BLaER1 treated with 17β-estradiol and CSF1 and Interleukin-3, amounts not matched to agents 10 nM and 100 nM (cell line): ENCODE results near the gene TNS4.
A peak's percentile ranks its signal among the peaks of the same experiment; 100 is the strongest.

ENCODE experiments used
- H3K27ac ChIP-seq, 11 experiments: shearing (Covaris generic); formaldehyde crosslinking; 2 replicates each; pipeline ENCODE4 v1.8.1; 2022
- H3K27me3 ChIP-seq, 11 experiments: shearing (Covaris generic); formaldehyde crosslinking; 2 replicates each; pipeline ENCODE4 v1.8.1; 2022
- H3K36me3 ChIP-seq, 11 experiments: shearing (Covaris generic); formaldehyde crosslinking; 2 replicates each; pipeline ENCODE4 v1.8.1; 2022
- H3K4me1 ChIP-seq, 10 experiments: shearing (Covaris generic); formaldehyde crosslinking; 2 replicates each; pipeline ENCODE4 v1.8.1; 2022
- H3K4me2 ChIP-seq, 11 experiments: shearing (Covaris generic); formaldehyde crosslinking; 2 replicates each; pipeline ENCODE4 v1.8.1; 2022
- H3K4me3 ChIP-seq, 10 experiments: shearing (Covaris generic); formaldehyde crosslinking; 2 replicates each; pipeline ENCODE4 v1.8.1; 2022
- H3K9ac ChIP-seq, 11 experiments: shearing (Covaris generic); formaldehyde crosslinking; 2 replicates each; pipeline ENCODE4 v1.8.1; 2022
- H3K9me3 ChIP-seq, 11 experiments: shearing (Covaris generic); formaldehyde crosslinking; replicated peaks in 1 of 11; 2 replicates each; pipeline ENCODE4 v1.8.1; 2022
- H4K20me1 ChIP-seq, 11 experiments: shearing (Covaris generic); formaldehyde crosslinking; 2 replicates each; pipeline ENCODE4 v1.8.1; 2022
- Cebpa-rat ChIP-seq, 11 experiments: shearing (Covaris generic); IDR thresholded peaks; 2 replicates each; pipeline ENCODE4 v1.8.1; 2022

TNS4 gene

GRCh38 chr17:40496170-40496569 lies 5.3 kb downstream of the TNS4 start:
- H3K36me3 ChIP-seq: no peaks in the 10 kb centered on the region
- H3K27me3 ChIP-seq: peaks cover 0 to 17% (median 7%) of the 10 kb centered on the region in 11 experiments; a peak in 13 of 22 replicates
- H3K27ac ChIP-seq: no peak overlapping the region
- TF ChIP-seq Cebpa-rat (IDR thresholded peaks at IDR 0.05): no peak
- H4K20me1 ChIP-seq: no peaks in the 10 kb centered on the region
- H3K9me3 ChIP-seq: no peaks in the 10 kb centered on the region
- H3K9ac ChIP-seq: no peak overlapping the region
- no peak overlapping the region for H3K4me3 ChIP-seq
- H3K4me1 ChIP-seq: peaks cover 6 to 41% (median 28%) of the 10 kb centered on the region in 10 experiments; a peak in 19 of 20 replicates
- H3K4me2 ChIP-seq: peak overlapping the region in 5 of 11 experiments; percentile 17 to 42 (median 30); a peak in 4 of 22 replicates

DNA sequence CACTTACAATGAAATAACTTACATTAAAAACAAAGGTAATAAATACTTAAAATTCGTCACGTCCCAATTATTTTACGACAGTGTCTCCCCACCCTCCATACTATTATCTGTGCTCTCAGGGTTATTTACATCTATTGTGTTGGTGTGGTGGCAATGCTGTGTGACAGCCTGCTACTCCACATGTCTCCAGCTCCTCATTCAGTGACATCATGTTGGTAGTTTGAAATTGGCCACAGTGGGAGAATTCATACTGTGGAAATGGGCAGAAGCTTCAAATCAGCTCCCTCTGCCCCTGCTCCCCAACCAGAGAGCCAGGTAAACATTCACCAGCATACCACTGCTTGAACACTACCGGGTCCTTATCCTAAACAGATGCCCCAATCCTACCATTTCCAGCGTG lies 6.3 kb downstream of the TNS4 start:
- no peak for TF ChIP-seq Cebpa-rat (IDR thresholded peaks at IDR 0.05)
- no peaks in the 10 kb centered on the region for H3K9me3 ChIP-seq
- peaks cover 14 to 49% (median 36%) of the 10 kb centered on the region in 10 experiments for H3K4me1 ChIP-seq
- H3K27me3 ChIP-seq: peaks cover 0 to 15% (median 7%) of the 10 kb centered on the region in 11 experiments; a peak in 13 of 22 replicates
- H3K36me3 ChIP-seq: no peaks in the 10 kb centered on the region
- H3K27ac ChIP-seq: no peak overlapping the region
- H3K4me2 ChIP-seq: no peak overlapping the region
- no peak overlapping the region for H3K4me3 ChIP-seq
- H3K9ac ChIP-seq: no peak overlapping the region
- H4K20me1 ChIP-seq: no peaks in the 10 kb centered on the region

GRCh38 chr17:40493697-40494096 lies 7.7 kb downstream of the TNS4 start:
- Histone ChIP-seq H3K4me2 (no peak overlapping the region), H4K20me1 (no peaks in the 10 kb centered on the region), H3K4me1 (peaks cover 19 to 50% (median 39%) of the 10 kb centered on the region in 10 experiments), H3K27ac (no peak overlapping the region), H3K9me3 (no peaks in the 10 kb centered on the region), H3K9ac (no peak overlapping the region), H3K4me3 (no peak overlapping the region), H3K36me3 (no peaks in the 10 kb centered on the region), H3K27me3 (0 out of 22 replicates have a peak, but pooled peaks cover 0 to 3% (median 0%) of the 10 kb centered on the region in 11 experiments)
- TF ChIP-seq Cebpa-rat (IDR thresholded peaks at IDR 0.05): no peak

DNA sequence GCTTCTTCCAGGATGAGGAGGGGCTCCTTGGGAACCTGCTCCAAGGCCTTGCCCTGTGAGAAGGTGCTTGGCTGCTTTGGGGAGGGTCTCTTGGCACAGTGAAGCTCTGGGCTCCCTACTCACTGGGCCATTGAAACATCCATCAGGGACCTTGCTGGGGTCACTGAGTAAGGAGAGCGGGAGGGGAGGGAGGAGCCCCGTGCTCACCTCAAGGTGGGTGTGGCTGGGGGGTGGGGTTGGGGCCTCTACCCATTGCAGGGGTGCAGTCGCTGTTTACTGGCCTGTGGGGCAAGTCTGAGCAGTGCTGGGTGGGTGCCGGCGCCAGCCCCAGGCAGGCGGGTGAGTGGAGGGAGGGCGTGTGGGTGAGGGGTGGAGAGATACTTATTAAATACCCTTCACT lies 9.9 kb downstream of the TNS4 start:
- no peak overlapping the region for H3K27ac ChIP-seq
- no peak overlapping the region for H3K4me3 ChIP-seq
- H3K4me2 ChIP-seq: peak overlapping the region in 3 of 11 experiments; percentile 81 to 92 (median 88); a peak in 1 of 22 replicates
- no peaks in the 10 kb centered on the region for H3K27me3 ChIP-seq
- H3K4me1 ChIP-seq: peaks cover 27 to 52% (median 40%) of the 10 kb centered on the region in 10 experiments
- H3K36me3 ChIP-seq: no peaks in the 10 kb centered on the region
- H3K9ac ChIP-seq: no peak overlapping the region
- H3K9me3 ChIP-seq: no peaks in the 10 kb centered on the region
- TF ChIP-seq Cebpa-rat (IDR thresholded peaks at IDR 0.05): no peak
- H4K20me1 ChIP-seq: no peaks in the 10 kb centered on the region

DNA sequence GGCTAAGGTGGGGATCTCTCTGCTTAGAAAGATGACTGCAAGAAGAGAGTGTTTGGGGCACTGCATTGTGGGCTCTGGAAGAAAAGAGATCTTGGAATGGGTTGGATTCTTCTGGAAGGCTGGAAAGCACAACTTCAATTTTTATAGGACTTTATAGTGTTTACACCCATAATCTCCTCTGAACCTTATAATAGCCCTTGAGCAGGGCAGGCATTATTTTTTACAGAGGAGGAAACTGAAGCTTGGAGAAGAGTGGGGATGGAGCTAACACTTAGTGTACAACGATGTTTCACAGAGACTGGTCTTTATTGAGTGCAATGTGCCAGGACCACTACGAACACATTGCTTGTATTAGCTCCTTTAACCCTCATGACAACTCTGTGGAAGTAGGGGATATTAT lies 10.4 kb downstream of the TNS4 start:
- Histone ChIP-seq H4K20me1 (no peaks in the 10 kb centered on the region), H3K9ac (no peak overlapping the region), H3K36me3 (no peaks in the 10 kb centered on the region), H3K27me3 (no peaks in the 10 kb centered on the region), H3K4me3 (no peak overlapping the region), H3K9me3 (no peaks in the 10 kb centered on the region), H3K4me2 (peak overlapping the region; percentile 51 to 92 (median 76); a peak in 20 of 22 replicates), H3K4me1 (peaks cover 32 to 54% (median 43%) of the 10 kb centered on the region in 10 experiments), H3K27ac (peak overlapping the region in 1 of 11 experiments; percentile 39; a peak in 1 of 22 replicates)
- TF ChIP-seq Cebpa-rat (IDR thresholded peaks at IDR 0.05): no peak

DNA sequence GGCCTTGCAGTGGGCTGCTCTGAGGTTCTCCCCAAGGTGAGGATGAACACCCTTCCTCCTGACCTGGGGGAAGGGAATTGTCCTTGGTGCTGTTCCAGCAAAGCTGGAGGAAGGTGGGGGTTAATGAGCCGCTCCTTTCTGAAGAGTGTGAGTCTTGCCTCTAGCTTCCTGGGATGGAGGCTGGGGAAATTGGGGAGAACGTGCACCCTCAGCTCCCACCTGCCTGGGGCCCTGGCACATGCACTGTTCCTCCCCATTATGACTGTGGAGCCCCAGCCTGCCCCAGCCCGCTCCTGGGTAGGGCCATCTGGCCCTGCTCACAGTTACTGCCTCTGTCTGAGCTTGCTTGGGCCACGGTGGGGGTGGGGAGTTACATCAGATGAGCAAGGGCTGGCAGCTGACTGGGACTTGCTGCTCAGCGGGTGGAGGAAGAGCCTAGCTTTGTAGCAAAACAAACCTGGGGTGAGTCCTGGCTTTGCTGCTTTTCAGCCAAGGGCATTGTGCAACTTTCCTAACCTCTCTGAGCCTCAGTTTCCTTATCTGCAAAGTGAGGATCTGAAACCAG lies 11.1 kb downstream of the TNS4 start:
- Histone ChIP-seq H3K4me1 (peaks cover 28 to 56% (median 45%) of the 10 kb centered on the region in 10 experiments), H4K20me1 (no peaks in the 10 kb centered on the region), H3K4me3 (no peak overlapping the region), H3K27ac (peak overlapping the region in 8 of 11 experiments; percentile 1 to 51 (median 35); a peak in 12 of 22 replicates), H3K27me3 (no peaks in the 10 kb centered on the region), H3K4me2 (peak overlapping the region; percentile 51 to 92 (median 76)), H3K9me3 (no peaks in the 10 kb centered on the region), H3K36me3 (no peaks in the 10 kb centered on the region), H3K9ac (peak overlapping the region in 4 of 11 experiments; percentile 7 to 51 (median 35); a peak in 7 of 22 replicates)
- peak in 2 of 11 experiments; percentile 21 to 34; a peak in 2 of 22 replicates for TF ChIP-seq Cebpa-rat (IDR thresholded peaks at IDR 0.05)

GRCh38 chr17:40487371-40488020 lies 13.9 kb downstream of the TNS4 start:
- Histone ChIP-seq H3K4me3 (no peak overlapping the region), H3K4me2 (peak overlapping the region in 6 of 11 experiments; percentile 5 to 68 (median 60); a peak in 5 of 22 replicates), H3K4me1 (peaks cover 32 to 76% (median 50%) of the 10 kb centered on the region in 10 experiments), H4K20me1 (no peaks in the 10 kb centered on the region), H3K27me3 (no peaks in the 10 kb centered on the region), H3K27ac (no peak overlapping the region), H3K9ac (no peak overlapping the region), H3K9me3 (no peaks in the 10 kb centered on the region), H3K36me3 (no peaks in the 10 kb centered on the region)
- no peak for TF ChIP-seq Cebpa-rat (IDR thresholded peaks at IDR 0.05)

- H4K20me1 ChIP-seq: no peaks in the 10 kb centered on the region
- H3K9ac ChIP-seq: no peak overlapping the region
- H3K4me3 ChIP-seq: no peak overlapping the region
- peak in 1 of 11 experiments; percentile 23; a peak in 1 of 22 replicates for TF ChIP-seq Cebpa-rat (IDR thresholded peaks at IDR 0.05)
- H3K4me1 ChIP-seq: peaks cover 39 to 83% (median 55%) of the 10 kb centered on the region in 10 experiments
- no peaks in the 10 kb centered on the region for H3K27me3 ChIP-seq
- H3K4me2 ChIP-seq: peak overlapping the region in 8 of 11 experiments; percentile 13 to 68 (median 55); a peak in 14 of 22 replicates
- H3K9me3 ChIP-seq: no peaks in the 10 kb centered on the region
- H3K27ac ChIP-seq: peak overlapping the region in 2 of 11 experiments; percentile 10 to 49; a peak in 2 of 22 replicates
- H3K36me3 ChIP-seq: no peaks in the 10 kb centered on the region
Observed at GRCh38 chr17:40486522-40487370, 14.7 kb downstream of the TNS4 start.
